Measurements from ENCODE around the gene ACBD5.
"Not testable (repeated sequence)": the region's sequence is repeated elsewhere in the genome, so short reads cannot be mapped to it uniquely, and the experiment has no call there.

ACBD5 gene

DNA sequence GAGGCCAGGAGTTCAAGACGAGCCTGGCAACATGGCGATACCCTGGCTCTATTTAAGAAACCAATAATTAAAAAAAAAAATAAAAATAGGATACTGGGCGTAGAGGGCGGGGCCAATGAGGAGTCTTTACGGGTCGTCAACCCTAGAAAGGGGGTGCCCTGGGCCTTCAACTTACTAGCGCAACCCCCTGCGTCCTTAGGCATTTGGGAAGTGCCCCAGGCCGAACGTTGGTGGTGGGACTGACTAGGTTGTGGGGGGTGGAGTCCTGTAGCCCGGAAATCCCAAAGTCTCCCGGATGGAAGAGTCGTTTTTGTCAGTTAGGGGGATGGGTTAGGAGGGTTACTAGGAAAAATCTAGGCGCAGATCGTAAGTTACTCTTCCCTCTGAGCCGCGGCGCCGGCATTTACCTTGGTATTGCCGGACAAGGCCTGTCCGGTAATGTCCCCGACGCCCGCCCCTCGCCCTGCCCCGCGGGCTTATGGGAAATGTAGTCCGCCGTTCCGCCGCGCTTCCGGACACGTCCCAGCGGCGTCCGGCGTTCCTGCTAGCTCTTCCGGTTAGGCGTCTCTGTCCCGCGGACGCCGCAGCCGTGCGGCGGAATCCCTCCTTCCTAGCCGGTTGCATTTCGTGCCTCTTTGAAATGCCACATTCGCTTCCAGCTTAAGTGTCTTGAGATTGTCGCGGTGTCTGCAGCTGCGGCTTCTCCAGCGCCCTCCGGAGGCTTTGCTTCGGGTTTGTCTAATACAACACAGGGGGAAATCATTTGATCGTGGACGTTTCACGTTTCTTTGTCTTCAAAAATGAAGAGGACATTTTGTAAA, 1.3 kb upstream of the ACBD5 start:
- in situ Hi-C loops (cut with MboI; ENCODE audit: low sequenced_read_pairs): no loop called here

DNA sequence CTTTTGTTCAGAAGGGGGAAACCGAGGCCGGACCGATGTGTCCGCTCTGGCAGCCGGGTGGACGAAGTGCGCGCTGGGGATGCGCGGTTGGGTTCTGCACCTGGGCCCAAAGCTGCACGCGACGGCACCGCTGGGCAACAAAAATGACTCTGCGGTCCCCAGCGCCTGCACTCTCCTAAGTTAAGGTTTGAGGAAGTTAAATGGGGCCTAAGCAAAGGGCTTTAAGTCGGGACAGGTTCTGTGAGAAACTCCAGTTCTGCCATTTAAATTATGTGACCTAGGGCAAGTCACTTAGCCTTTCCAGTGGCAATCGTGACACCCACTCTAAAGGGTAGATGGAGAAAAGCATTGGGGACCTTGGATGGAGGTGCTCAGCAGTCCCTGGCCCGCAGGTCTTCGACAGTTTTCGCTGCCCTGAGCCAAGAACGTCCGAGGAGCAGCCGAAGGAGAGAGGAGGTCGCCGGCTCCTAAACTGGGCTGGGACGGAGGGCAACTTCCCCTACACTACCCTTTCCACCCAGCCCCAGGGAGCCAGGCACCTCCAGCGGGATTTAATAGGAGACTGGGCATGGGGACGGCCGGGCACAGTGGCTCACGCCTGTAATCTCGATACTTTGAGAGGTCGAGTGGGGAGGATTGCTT, 534 bp upstream of the ACBD5 start:
- in situ Hi-C loops (cut with MboI; ENCODE audit: low sequenced_read_pairs): no loop called here

DNA sequence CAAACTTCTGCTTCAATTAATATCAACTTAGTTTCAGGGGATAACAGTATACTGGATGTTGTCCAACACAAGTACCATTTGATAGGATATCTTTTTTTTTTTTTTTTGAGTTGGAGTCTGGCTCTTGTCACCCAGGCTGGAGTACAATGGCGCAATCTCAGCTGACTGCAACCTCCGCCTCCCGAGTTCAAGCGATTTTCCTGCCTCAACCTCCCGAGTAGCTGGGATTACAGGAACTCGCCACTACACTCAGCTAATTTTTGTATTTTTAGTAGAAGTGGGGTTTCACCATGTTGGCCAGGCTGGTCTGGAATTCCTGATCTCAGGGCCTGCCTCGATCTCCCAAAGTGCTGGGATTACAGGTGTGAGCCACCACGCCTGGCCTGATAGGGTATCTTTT, 3.1 kb downstream of the ACBD5 start:
- in situ Hi-C loops (cut with MboI; ENCODE audit: low sequenced_read_pairs): not testable (repeated sequence)

DNA sequence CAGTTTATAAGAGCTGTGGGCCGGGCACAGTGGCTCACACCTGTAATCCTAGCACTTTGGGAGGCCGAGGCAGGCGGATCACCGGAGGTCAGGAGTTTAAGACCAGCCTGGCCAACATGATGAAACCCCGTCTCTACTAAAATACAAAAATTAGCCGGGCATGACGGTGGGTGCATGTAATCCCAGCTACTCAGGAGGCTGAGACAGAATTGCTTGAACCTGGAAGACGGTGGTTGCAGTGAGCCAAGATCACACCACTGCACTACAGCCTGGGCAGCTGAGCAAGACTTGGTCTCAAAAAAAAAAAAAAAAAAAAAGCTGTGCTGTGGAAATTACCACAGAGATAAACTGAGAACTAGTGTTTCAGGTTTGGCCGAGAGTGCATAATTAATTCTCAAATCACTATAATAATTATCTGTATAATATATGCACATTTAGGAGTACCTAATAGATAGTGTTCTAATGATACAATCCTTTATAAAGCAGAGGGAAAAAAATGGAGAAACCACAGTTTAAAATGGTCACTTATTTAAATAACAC, 3.9 kb downstream of the ACBD5 start:
- in situ Hi-C loops (cut with MboI; ENCODE audit: low sequenced_read_pairs): not testable (repeated sequence)

- in situ Hi-C loops (cut with MboI; ENCODE audit: low sequenced_read_pairs): no loop called here
These were observed 4.9 kb downstream of the ACBD5 start for GRCh38 chr10:27235706-27236105.

DNA sequence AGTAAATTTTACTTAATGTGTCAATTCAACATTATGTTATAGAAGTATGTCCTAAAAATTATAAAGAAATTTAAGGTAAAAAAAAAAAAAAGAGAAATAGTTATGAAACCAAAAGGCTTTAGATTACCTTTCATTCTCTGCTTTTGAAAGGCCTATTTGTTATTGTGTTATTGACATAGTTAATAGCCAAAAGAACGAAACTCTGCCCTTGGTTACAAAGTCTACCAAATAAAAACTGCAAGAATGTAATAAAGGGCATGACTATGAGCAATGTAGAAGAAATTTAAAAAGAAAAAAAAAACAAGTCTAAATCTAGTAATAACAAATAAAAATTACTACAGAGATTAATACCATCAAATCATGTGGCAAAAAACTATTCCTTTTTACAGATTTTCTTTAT, 10.6 kb downstream of the ACBD5 start:
- in situ Hi-C loops (cut with MboI; ENCODE audit: low sequenced_read_pairs): no loop called here

- in situ Hi-C loops (cut with MboI; ENCODE audit: low sequenced_read_pairs): no loop called here
These were observed 14.8 kb downstream of the ACBD5 start for GRCh38 chr10:27225642-27226257.

DNA sequence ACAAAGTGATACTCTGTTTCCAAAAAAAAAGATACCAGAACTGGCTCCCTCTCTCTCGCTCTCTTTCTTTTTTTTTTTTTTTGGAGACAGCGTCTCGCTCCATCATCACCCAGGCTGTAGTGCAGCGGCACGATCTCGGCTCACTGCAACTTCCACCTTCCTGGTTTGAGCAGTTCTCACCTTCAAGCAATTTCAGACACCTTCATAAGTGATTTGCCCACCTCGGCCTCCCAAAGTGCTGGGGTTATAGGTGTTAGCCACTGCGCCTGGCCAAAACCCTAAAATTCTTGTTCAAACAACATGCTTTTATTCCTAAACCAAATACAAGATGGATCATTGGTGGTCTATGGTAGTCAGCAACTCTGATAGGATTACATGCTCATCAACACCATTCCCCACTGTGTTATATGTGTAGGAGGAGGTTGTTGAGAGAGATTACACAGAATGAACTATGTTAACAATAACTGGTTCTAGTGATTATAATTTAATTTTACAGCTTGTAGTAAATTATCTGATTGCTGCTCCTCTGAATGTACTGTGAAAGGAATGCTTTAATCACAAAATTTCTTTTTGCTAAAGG, 15.5 kb downstream of the ACBD5 start:
- in situ Hi-C loops (cut with MboI; ENCODE audit: low sequenced_read_pairs): no loop called here

DNA sequence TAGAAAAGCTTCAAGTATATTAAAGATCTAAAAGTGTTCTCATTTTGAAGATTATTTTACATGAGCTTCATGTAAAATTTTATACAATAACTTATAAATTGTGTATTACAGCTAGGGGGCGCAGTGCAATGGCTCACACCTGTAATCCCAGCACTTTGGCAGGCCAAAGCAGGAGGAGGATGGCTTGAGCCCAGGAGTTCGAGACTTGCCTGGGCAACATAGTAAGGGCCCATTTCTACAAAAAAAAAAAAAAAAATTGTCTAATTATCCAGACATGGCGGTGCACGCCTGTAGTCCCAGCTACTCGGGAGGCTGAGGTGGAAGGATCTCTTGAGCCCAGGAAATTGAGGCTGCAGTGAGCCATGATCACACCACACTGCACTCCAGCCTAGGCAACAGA, 16.6 kb downstream of the ACBD5 start:
- in situ Hi-C loops (cut with MboI; ENCODE audit: low sequenced_read_pairs): no loop called here

DNA sequence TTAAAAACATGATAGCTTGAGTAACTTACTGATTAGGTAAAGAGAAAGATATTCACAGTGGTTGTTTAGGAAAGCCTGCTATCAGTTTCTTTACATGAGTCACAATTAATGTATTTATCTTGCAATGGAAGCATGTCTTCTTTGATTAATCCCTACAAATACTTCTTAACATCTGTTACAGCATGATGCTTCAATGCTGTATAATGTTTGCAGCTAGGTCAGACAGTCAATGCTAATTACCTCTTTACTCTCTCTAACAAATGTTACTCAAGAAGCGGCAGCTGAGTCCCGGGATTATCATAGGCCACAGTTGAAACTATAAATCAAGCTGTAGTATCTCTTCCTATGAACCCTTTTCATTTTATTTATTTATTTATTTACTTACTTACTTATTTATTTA, 33.2 kb downstream of the ACBD5 start:
- in situ Hi-C loops (cut with MboI; ENCODE audit: low sequenced_read_pairs): no loop called here

DNA sequence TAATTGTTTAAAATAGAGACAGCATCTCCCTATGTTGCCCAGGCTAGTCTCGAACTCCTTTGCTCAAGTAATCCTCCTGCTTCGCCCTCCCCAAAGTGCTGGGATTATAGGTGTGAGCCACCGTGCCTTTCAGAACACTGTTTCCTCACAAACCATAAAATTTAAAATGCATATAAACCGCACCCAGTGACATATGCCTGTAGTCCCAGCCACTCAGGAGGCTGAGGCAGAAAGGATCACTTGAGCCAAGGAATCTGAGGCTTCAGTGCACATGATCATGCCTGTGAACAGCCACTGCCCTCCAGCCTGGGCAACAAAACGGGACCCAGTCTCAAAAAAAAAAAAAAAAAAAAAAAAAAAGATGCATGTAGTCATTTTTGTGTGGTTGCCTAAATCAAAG, 36.8 kb downstream of the ACBD5 start:
- in situ Hi-C loops (cut with MboI; ENCODE audit: low sequenced_read_pairs): no loop called here

DNA sequence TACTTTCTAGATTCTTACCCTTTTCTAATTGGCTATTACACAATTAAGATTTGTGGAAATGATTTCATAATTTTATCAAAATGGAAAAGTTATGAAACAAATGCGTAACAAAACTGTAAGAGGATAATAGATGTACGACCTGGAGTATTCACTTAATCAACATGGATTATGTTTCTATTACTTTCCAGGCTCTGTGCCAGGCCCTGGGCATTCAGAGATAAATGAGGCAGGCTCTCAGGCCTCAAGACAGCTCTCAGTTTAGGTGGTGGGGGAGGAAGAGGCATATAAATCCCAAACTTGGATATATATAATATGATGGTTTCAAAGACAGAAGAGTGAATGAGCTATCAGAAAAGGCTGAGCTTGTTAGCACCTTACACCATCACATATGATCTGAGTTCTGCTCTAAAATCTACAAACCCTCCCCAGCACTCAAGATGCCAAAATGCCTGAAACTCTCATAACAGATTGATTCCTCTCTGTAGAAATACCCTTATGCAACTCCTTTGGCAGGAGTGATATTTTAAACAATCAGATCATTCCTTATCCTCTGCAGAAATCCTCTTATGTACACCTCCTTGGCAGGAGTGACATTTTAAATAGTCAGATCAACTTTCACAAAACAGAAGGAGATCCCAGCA, 42.5 kb downstream of the ACBD5 start:
- in situ Hi-C loops (cut with MboI; ENCODE audit: low sequenced_read_pairs): no loop called here

GRCh38 chr10:27192284-27192683, 48.3 kb downstream of the ACBD5 start:
- in situ Hi-C loops (cut with MboI; ENCODE audit: low sequenced_read_pairs): no loop called here

DNA sequence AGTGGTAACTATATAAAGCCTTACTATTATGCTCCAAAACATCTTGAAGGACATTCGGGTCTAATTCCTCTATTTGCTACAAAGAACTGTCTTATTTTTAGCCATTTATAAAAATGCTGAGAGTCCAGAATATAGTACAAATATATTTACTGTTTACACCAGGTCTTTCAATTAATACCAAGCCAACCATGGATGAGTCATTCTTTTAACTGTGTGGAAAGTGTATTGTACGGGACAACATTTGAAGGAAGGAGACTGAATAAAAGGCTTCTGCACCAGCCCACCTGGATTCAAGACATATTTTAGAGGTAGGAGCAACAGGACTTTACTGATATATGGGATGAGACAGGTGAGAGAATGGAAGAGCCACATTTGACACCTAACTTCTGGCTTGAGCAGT, 50.1 kb downstream of the ACBD5 start:
- in situ Hi-C loops (cut with MboI; ENCODE audit: low sequenced_read_pairs): no loop called here

DNA sequence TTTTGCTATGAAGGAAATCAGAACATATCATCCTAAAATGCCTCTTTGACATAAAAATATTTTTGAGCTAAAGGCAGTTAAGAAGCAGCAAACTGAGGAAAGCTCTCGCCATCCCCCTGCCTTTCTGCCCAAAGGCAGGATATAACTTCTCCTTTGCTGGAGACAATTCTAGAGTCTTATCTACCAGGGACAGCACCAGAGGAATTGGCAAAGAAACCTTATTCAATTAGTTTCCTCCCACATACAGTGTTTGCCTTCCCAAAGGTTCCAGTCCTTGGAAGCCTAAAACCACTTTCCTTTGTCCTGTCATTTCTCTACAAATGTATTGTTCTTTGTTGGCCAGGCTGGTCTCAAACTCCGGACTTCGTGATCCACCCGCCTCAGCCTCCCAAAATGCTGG, 51.7 kb downstream of the ACBD5 start:
- in situ Hi-C loops (cut with MboI; ENCODE audit: low sequenced_read_pairs): no loop called here

DNA sequence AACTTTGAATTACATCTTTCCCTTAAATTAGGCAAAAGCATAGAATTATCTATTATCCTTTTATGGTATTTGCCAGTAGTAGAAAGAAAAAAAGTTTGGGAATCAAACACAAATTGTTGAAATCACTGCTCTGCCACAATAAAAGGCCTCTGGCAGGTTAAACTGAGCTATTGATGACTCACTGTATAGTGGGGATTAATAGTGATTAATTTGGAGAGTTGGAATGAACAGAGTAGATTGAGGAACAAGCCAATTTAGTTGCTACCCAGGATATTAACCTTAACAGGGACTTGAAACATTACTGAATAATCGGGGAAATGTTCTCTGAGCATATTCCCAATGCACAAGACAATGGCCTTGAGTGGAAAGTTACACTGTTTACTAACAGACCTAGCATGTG, 52.3 kb downstream of the ACBD5 start:
- in situ Hi-C loops (cut with MboI; ENCODE audit: low sequenced_read_pairs): no loop called here

GRCh38 chr10:27169849-27170248, 70.7 kb downstream of the ACBD5 start:
- in situ Hi-C loops (cut with MboI; ENCODE audit: low sequenced_read_pairs): no loop called here

DNA sequence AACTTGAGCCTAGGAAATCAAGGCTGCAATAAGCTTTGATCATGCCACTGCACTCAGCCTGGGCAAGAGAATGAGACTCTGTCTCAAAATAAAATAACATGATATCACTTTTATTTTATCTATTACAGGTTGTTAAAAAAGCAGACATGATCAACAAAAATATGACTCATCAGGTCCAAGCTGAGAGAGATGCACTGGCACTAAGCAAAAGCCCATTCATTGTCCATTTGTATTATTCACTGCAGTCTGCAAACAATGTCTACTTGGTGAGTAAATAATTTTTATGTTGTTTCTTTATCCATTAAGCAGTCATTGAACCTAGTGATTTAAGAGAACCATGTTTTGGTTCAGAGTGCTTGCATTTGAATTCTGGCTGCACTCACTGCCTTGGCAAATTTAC, 82.2 kb downstream of the ACBD5 start:
- in situ Hi-C loops (cut with MboI; ENCODE audit: low sequenced_read_pairs): no loop called here

GRCh38 chr10:27157150-27157549, 83.4 kb downstream of the ACBD5 start:
- in situ Hi-C loops (cut with MboI; ENCODE audit: low sequenced_read_pairs): no loop called here

- in situ Hi-C loops (cut with MboI; ENCODE audit: low sequenced_read_pairs): not testable (repeated sequence)
These were observed 84.0 kb downstream of the ACBD5 start for GRCh38 chr10:27156566-27156965.

All from HL-60/S4 treated with retinoic acid at 250 ng/mL for 4 days and 3 days (cell line).